GM12891 (cell line): ENCODE data around the gene EBF3.

ENCODE experiments used
- POLR2A ChIP-seq: IDR thresholded peaks from 2 replicates; pipeline ENCODE4 v1.6.1; 2011; ENCODE audit warnings: low read depth, low read length, control low read depth
- POLR2AphosphoS5 ChIP-seq: IDR thresholded peaks from 2 replicates; pipeline ENCODE4 v1.6.1; 2011; ENCODE audit warnings: low read depth, low read length, control low read depth
- SPI1 ChIP-seq: IDR thresholded peaks from 2 replicates; pipeline ENCODE4 v1.6.1; 2011; ENCODE audit warnings: low read depth, low read length, control low read depth
- TAF1 ChIP-seq: IDR thresholded peaks from 2 replicates; pipeline ENCODE4 v1.6.1; 2011; ENCODE audit warnings: low read depth, low read length, control low read depth

DNA sequence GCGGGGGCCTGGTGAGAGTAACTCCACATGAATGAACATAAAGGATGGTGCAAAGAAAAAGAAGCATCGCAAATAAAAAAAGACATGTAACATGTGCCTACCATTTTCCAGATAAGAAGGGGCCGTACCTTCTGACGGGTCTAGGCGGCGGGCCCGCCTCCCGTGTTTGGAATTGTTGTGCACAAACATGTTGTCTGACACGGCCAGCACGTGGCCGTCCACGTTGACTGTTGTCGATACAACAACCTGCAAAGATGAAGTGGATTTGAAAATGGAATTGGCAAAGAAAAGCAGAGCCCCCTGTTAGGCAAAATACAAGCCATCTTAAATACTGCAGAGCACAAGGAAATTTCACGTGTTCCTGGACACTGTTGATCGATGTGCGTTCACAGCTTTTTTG, 90.7 kb downstream of the EBF3 start:
- TF ChIP-seq POLR2A (no peak), POLR2AphosphoS5 (no peak), TAF1 (no peak), SPI1 (no peak)
